NCI-H1105 treated with DMSO at 0.1 percent for 48 hours (cell line): Measurements from ENCODE around the gene COPS8.

ENCODE experiments used
- DNase-seq: peaks from one replicate; lab custom pipeline; 2025; lab: John Stamatoyannopoulos, UW

The COPS8 gene

GRCh38 chr2:237131749-237132533, 46.3 kb downstream of the COPS8 start:
- DNase-seq = no peak

GRCh38 chr2:237132799-237133198, 47.1 kb downstream of the COPS8 start:
- DNase-seq = no peak

- no peak for DNase-seq
These were observed 48.9 kb downstream of the COPS8 start for GRCh38 chr2:237134321-237135230.

- no peak for DNase-seq
These were observed 51.1 kb downstream of the COPS8 start for GRCh38 chr2:237136824-237137223.

GRCh38 chr2:237137626-237138323, 52.1 kb downstream of the COPS8 start:
- DNase-seq = no peak

- no peak for DNase-seq
These were observed 53.5 kb downstream of the COPS8 start for GRCh38 chr2:237139123-237139675.

- DNase-seq = no peak
These were observed 55.1 kb downstream of the COPS8 start for GRCh38 chr2:237140689-237141285.

GRCh38 chr2:237141571-237142051, 55.9 kb downstream of the COPS8 start:
- DNase-seq = no peak

- DNase-seq = no peak
These were observed 57.4 kb downstream of the COPS8 start for GRCh38 chr2:237143118-237143517.

- no peak for DNase-seq
These were observed 58.2 kb downstream of the COPS8 start for GRCh38 chr2:237143676-237144440.

GRCh38 chr2:237144516-237144915, 58.8 kb downstream of the COPS8 start:
- no peak for DNase-seq

GRCh38 chr2:237147317-237147716, 61.6 kb downstream of the COPS8 start:
- DNase-seq = no peak

GRCh38 chr2:237148624-237149023, 62.9 kb downstream of the COPS8 start:
- no peak for DNase-seq

GRCh38 chr2:237149425-237149824, 63.7 kb downstream of the COPS8 start:
- no peak for DNase-seq
